ENCODE measurements around the gene CD81. TPM values are rescaled to one million over a fixed set of nuclear protein-coding genes. Genes with fewer than 3 reads are reported as not detected.

The CD81 gene
- total and polyA plus RNA-seq, 10 of the 15 experiments (the other 5 are each of a cell fraction or from before 2014, with no cell fraction given), result 2.0 to 145 (median 57.2) TPM

- TF ChIP-seq ZNF592 (IDR thresholded peaks at IDR 0.05) (no peak), TARDBP (IDR thresholded peaks at IDR 0.05; ENCODE audit: borderline replicate concordance) (no peak), NFXL1 (IDR thresholded peaks at IDR 0.05; ENCODE audit: borderline replicate concordance) (no peak), ETV6 (conservative IDR thresholded peaks at IDR 0.05 in 1 of 2, IDR thresholded peaks at IDR 0.05 in 1 of 2; ENCODE audit: borderline replicate concordance in 1 of 2, low read depth in 1 of 2) (no peak), ZBTB33 (IDR thresholded peaks at IDR 0.05) (no peak), EP300 (IDR thresholded peaks at IDR 0.05; ENCODE audit: borderline replicate concordance in 1 of 2, control insufficient read depth in 1 of 2, low read depth in 2 of 2, low read length in 2 of 2) (no peak), ZNF622 (IDR thresholded peaks at IDR 0.05) (no peak), MEF2A (IDR thresholded peaks at IDR 0.05; ENCODE audit: insufficient read depth, low read depth, low read length) (no peak)
Measured at GRCh38 chr11:2347308-2347830, 29.7 kb upstream of the CD81 start (continued).

Measured in GM12878 (cell line).